ENCODE results near the gene ACYP1.

The ACYP1 gene

GRCh38 chr14:75042035-75042434, 21.8 kb downstream of the ACYP1 start:
- TF ChIP-seq CTCF (IDR thresholded peaks at IDR 0.05; ENCODE audit: low read depth, low read length) = no peak
- no peak for DNase-seq (ENCODE audit: extremely low read depth, low read depth)

DNA sequence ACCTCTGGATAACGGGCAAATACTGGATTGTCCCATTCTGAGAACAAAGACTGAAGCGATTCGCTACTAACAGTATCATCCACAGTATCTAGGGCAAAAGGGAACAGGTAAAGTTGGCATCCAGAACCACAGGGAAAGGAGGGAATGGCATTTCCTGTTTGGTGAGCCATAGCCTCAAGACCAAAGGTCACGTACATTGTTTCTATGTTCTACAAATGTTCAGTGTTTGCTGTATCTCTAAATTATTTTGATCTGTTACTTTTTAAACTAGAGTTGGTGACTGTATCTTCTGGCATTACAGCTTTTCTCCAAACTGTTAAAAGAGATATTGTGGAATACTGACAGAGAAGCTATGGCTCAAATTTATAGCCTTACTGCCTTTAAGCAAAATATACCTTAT, 22.2 kb downstream of the ACYP1 start:
- no peak for DNase-seq (ENCODE audit: extremely low read depth, low read depth)
- TF ChIP-seq CTCF (IDR thresholded peaks at IDR 0.05; ENCODE audit: low read depth, low read length) = no peak

DNA sequence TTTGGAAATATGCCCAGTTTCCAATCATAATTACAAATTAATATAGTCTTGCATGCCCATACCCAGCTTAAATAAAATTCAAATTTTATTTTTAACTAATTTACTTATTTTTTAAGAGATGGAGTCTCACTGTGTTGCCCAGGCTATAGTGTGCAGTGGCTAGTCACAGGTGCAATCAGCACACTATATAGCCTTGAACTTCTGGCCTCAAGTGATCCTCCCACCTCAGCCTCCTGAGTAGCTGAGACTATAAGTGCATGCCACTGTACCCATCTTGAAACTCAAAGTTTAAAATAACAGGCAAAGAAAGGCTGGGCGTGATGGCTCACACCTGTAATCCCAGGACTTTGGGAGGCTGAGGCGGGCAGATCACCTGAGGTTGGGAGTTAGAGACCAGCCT, 22.9 kb downstream of the ACYP1 start:
- TF ChIP-seq CTCF (IDR thresholded peaks at IDR 0.05; ENCODE audit: low read depth, low read length) = no peak

GRCh38 chr14:75040507-75040906, 23.3 kb downstream of the ACYP1 start:
- TF ChIP-seq CTCF (IDR thresholded peaks at IDR 0.05; ENCODE audit: low read depth, low read length) = no peak
- no peak for DNase-seq (ENCODE audit: extremely low read depth, low read depth)

More for the DNA sequence above, 22.9 kb downstream of the ACYP1 start:
- DNase-seq (ENCODE audit: extremely low read depth, low read depth) = no peak

DNA sequence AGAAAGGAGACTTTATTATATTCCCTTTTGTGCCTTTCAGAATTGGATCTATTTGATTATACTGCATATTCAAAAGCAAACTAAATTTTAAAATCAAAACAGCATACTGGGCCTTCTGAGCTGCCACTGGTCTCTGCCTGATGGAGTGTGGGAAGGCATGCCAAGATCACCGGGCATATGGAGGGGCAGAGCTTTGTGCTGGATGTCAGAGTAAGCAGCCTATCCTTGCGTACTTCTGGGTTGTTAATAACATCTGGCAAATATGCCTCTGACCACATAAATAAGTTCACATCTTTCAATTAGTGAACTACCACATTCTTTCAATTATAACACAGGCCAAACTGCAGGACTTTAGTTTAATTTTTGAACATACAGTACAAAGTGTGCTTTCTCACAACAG, 30.9 kb downstream of the ACYP1 start:
- TF ChIP-seq CTCF (IDR thresholded peaks at IDR 0.05; ENCODE audit: low read depth, low read length) = no peak
- no peak for DNase-seq (ENCODE audit: extremely low read depth, low read depth)

- TF ChIP-seq CTCF (IDR thresholded peaks at IDR 0.05; ENCODE audit: low read depth, low read length) = no peak
- no peak for DNase-seq (ENCODE audit: extremely low read depth, low read depth)
Measured at GRCh38 chr14:75030147-75030546, 33.7 kb downstream of the ACYP1 start.

GRCh38 chr14:75025876-75026275, 37.9 kb downstream of the ACYP1 start:
- no peak for DNase-seq (ENCODE audit: extremely low read depth, low read depth)
- TF ChIP-seq CTCF (IDR thresholded peaks at IDR 0.05; ENCODE audit: low read depth, low read length) = no peak
